Glutamatergic neuron (in vitro differentiated cells): Measurements from ENCODE around the gene C1orf116. TPM values are rescaled to one million over a fixed set of nuclear protein-coding genes. Genes with fewer than 3 reads are reported as not detected.

Experiments
- DNase-seq: peaks from one replicate; pipeline ENCODE4 v3.0.0; 2022
- H3K27ac Mint-ChIP-seq: one replicate; pipeline ENCODE4 v1.8.0; 2020; ENCODE audit warnings: mild to moderate bottlenecking, mixed read lengths, inconsistent platforms; ENCODE audit not compliant: unreplicated experiment
- H3K27me3 Mint-ChIP-seq: one replicate; pipeline ENCODE4 v1.8.0; 2020; ENCODE audit warnings: mild to moderate bottlenecking, moderate library complexity, mixed read lengths, inconsistent platforms; ENCODE audit not compliant: unreplicated experiment
- H3K36me3 Mint-ChIP-seq: one replicate; pipeline ENCODE4 v1.8.0; 2020; ENCODE audit warnings: mild to moderate bottlenecking, mixed read lengths, inconsistent platforms; ENCODE audit not compliant: unreplicated experiment
- H3K4me1 Mint-ChIP-seq: one replicate; pipeline ENCODE4 v1.8.0; 2020; ENCODE audit warnings: mild to moderate bottlenecking, low read depth, mixed read lengths, inconsistent platforms; ENCODE audit not compliant: unreplicated experiment
- H3K4me3 Mint-ChIP-seq: one replicate; pipeline ENCODE4 v1.8.0; 2020; ENCODE audit warnings: mild to moderate bottlenecking, mixed read lengths, inconsistent platforms; ENCODE audit not compliant: unreplicated experiment
- H3K9me3 Mint-ChIP-seq: one replicate; pipeline ENCODE4 v1.8.0; 2020; ENCODE audit warnings: mild to moderate bottlenecking, moderate library complexity, mixed read lengths, inconsistent platforms; ENCODE audit not compliant: unreplicated experiment
- total RNA-seq: library from RNA; stranded (reverse); fragmentation: NEBNext Ultra II Directional; extraction: Animal tissue kit (Norgen Biotek cat#: 25700); gene quantifications from one replicate; pipeline ENCODE4 v1.2.1, GENCODE V29; 2021; ENCODE audit not compliant: unreplicated experiment
- TF ChIP-seq, protein P1 (sequence below): fragments of 200-600 bp; sonication (generic); IDR thresholded peaks from one replicate; pipeline ENCODE4 v1.5.0; 2021; ENCODE audit not compliant: partially characterized antibody, unreplicated experiment

The C1orf116 gene
- total RNA-seq, 1 donor from 2014 or later, result not detected

DNA sequence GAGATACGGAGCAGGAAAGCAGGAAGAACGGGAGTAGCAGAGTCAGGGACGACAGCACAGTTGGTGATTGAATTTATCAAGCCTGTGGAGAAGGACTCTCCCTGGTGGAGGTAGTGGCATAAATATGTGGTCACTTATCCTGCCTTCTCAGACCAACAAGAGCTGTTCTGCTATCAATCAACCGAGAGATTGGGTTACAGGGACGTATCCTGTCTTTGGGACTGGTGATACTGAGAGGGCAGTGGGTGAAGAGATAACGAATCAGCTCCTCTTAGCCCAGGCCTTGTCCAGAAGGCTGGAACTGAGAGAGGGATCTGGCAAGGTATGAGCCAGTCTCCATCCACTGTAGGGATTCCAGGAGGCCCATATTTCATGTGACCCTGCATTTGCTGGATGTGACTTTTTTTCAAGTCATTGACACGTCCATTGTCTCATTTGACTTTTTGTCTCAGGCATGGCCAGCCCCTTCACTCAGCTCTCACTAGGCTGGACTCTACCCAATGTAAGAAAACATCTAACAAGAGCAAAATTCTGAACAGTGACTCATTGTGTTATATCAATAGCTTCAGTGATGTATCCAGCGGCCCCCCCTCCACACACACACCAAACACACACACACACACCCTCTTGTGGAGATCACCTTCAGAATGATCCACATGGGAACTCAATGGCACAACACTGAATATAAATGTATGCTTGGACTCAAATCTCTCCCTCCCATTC, 11.3 kb downstream of the C1orf116 start:
- Mint-ChIP-seq H3K27me3 (peaks cover 4% of the 10 kb centered on the region), H3K4me3 (no peak overlapping the region), H3K4me1 (no peaks in the 10 kb centered on the region), H3K36me3 (no peaks in the 10 kb centered on the region), H3K9me3 (peaks cover 2% of the 10 kb centered on the region), H3K27ac (no peak overlapping the region)
- TF ChIP-seq, protein P1, sequence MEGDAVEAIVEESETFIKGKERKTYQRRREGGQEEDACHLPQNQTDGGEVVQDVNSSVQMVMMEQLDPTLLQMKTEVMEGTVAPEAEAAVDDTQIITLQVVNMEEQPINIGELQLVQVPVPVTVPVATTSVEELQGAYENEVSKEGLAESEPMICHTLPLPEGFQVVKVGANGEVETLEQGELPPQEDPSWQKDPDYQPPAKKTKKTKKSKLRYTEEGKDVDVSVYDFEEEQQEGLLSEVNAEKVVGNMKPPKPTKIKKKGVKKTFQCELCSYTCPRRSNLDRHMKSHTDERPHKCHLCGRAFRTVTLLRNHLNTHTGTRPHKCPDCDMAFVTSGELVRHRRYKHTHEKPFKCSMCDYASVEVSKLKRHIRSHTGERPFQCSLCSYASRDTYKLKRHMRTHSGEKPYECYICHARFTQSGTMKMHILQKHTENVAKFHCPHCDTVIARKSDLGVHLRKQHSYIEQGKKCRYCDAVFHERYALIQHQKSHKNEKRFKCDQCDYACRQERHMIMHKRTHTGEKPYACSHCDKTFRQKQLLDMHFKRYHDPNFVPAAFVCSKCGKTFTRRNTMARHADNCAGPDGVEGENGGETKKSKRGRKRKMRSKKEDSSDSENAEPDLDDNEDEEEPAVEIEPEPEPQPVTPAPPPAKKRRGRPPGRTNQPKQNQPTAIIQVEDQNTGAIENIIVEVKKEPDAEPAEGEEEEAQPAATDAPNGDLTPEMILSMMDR, result no peak
- DNase-seq, result no peak

DNA sequence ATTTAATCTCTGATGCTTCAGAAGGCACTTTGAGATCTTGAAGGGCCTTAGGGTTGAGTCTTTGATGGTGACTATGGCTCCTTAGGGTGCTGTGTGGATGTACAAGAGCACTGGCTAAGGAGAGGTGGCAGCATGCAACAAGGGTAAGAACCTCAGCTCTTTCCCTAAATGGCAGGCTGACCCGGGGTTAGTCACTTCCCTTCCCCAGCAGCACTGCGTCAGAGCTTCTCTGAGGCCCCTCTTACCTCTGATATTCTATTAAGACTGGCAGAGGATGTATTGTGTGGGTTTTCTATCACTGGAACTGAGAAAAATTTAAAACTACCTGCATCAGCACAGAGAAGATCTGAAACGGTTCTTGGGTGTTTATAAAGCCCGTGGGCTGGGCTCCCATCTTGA, 11.8 kb downstream of the C1orf116 start:
- Mint-ChIP-seq H3K36me3 (no peaks in the 10 kb centered on the region), H3K27me3 (peaks cover 7% of the 10 kb centered on the region), H3K4me1 (no peaks in the 10 kb centered on the region), H3K4me3 (no peak overlapping the region), H3K9me3 (peaks cover 2% of the 10 kb centered on the region), H3K27ac (no peak overlapping the region)
- DNase-seq, result no peak
- TF ChIP-seq, protein P1, result no peak

DNA sequence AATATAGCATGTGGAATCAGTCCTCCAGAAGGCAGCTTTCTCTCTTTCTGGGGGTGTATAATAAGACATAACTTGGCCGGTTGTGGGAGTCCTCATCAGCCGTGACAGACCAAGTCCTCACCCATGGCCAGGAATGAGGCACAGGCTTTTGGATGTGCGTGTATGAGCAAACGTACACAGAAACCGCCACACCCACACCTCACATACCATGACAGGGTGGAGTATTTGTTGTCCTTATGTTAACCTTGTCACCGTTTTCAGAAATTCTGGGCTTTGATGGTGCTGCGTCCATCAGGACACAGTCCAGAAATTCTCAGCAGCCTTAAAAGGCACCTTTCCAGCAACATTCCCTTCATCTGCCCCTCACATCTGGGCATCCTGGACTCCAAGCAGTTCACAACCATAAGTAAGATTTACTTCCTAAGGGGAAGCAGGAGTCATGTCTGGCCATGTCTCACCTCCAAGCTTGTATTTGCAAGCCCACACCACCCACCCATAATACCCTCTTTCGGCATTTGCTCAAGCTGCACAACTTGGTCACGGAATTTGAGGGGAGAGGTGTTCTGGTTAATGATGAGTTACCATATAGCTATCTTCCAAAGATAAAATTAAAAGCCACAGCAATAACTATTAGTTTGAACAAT, 12.4 kb downstream of the C1orf116 start:
- Mint-ChIP-seq H3K4me1 (no peaks in the 10 kb centered on the region), H3K36me3 (no peaks in the 10 kb centered on the region), H3K4me3 (no peak overlapping the region), H3K27ac (no peak overlapping the region), H3K9me3 (peaks cover 2% of the 10 kb centered on the region), H3K27me3 (peaks cover 9% of the 10 kb centered on the region)
- DNase-seq, result no peak
- TF ChIP-seq, protein P1, result no peak

DNA sequence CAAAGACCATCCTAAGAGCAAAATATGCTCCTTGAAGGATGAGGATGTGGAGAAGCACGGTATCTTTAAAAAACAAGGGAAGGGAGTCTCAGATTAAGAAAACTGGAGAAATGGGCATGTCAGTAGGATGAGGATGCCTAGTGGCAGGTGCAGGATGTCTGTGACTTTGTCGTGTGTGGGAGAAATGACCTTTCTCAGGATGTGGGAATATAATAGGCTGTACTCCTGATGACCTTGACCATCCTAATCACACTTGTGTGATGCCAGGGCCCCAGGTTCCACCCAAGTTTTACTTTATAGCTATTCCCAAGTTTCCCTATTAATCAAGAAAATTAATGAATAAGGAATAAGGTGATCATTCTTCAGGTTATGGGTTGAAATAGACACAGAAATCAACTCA, 12.9 kb downstream of the C1orf116 start:
- Mint-ChIP-seq H3K27ac (no peak overlapping the region), H3K9me3 (peaks cover 2% of the 10 kb centered on the region), H3K4me1 (no peaks in the 10 kb centered on the region), H3K36me3 (no peaks in the 10 kb centered on the region), H3K27me3 (peaks cover 7% of the 10 kb centered on the region), H3K4me3 (no peak overlapping the region)
- no peak for DNase-seq
- TF ChIP-seq, protein P1, result no peak

DNA sequence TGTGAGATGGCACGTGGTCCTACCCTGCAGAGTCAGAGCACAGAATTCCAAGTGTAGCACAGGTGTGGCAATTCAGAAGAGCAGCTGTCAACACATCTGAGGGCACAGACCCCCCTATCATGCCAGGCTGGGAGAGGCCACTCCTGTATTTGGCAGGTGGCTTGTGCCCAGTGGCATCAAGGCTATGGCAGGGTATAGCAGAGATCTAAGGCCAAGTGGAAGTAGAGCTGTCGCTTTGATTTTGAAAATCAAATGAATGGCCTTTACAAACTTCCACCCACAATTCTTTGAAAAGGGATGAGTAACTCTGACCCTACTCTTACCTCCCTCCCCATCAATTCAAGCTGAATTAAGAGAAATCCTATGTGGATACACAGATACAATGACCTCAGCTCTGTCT, 13.4 kb downstream of the C1orf116 start:
- peaks cover 2% of the 10 kb centered on the region for H3K9me3 Mint-ChIP-seq
- H3K4me3 Mint-ChIP-seq, result no peak overlapping the region

More for the DNA sequence above, 13.4 kb downstream of the C1orf116 start:
- TF ChIP-seq, protein P1, result no peak
- DNase-seq, result no peak
- Mint-ChIP-seq H3K27ac (no peak overlapping the region), H3K36me3 (no peaks in the 10 kb centered on the region), H3K27me3 (peaks cover 7% of the 10 kb centered on the region), H3K4me1 (no peaks in the 10 kb centered on the region)
